ENCODE data around the gene MLXIP. TPM values are rescaled to one million over a fixed set of nuclear protein-coding genes. Genes with fewer than 3 reads are reported as not detected.

The MLXIP gene
- total and polyA plus RNA-seq, 2 of the 13 experiments (the other 11 are each of a cell fraction or from before 2014, with no cell fraction given): 5.3 to 6.7 TPM

DNA sequence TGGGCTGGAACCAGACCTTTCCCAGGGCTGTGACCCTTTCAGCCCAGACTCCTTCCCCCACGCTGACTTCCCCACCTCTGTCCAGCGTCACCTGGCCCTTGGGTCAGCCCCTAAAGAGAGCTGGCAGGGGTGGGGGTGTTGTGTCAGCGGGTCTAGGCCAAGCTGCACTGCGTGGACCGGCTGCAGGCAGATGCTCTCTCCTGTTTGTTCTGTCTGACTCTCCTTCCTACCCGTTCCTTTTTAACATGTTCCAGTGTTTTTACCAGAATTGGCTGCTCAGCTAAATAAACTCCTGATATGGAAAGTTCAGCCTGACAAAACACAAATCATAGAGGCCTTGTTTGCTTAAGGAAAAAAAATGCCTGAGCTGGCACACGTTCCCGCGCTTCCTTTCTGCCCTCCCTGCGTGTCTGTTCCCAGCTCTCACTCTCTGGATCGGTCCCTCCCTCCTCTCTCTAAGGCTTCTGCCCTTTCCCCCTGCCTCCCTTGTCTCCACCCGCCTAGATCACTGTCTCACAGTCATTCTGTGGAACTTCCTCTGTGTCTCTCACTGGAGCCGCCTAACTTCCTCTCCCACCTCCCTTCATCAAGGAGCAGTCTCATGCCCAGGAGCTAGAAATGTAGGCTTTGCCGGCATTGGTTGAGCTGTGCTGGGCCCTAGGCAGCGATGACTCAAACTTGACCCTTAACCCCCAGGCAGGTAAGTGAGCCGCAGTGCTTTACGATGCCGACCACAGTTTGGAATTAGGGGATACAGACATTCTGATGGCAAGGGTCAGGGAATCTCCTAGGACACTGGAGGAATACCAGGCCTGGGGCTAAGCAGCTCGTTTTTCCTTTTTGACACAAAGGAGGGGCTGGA, 15.5 kb upstream of the MLXIP start (continued):
- peak; percentile 38; the same call in 1 of the 2 replicates for TF ChIP-seq BRF2 (CRISPR knock-in tag; IDR thresholded peaks at IDR 0.05)
- TF ChIP-seq GATA4 (IDR thresholded peaks at IDR 0.05; ENCODE audit: borderline replicate concordance, low read depth): no peak
- TF ChIP-seq SMC3 (IDR thresholded peaks at IDR 0.05; ENCODE audit: low read length): no peak
- no peak for TF ChIP-seq POGK (CRISPR knock-in tag; conservative IDR thresholded peaks at IDR 0.05)
- TF ChIP-seq HNRNPL (IDR thresholded peaks at IDR 0.05; ENCODE audit: low read depth, low read length): no peak
- no peak; the same call in 1 of the 2 replicates for TF ChIP-seq KDM2A (CRISPR knock-in tag; IDR thresholded peaks at IDR 0.05; ENCODE audit: borderline replicate concordance, low read depth)
- TF ChIP-seq, protein P1, sequence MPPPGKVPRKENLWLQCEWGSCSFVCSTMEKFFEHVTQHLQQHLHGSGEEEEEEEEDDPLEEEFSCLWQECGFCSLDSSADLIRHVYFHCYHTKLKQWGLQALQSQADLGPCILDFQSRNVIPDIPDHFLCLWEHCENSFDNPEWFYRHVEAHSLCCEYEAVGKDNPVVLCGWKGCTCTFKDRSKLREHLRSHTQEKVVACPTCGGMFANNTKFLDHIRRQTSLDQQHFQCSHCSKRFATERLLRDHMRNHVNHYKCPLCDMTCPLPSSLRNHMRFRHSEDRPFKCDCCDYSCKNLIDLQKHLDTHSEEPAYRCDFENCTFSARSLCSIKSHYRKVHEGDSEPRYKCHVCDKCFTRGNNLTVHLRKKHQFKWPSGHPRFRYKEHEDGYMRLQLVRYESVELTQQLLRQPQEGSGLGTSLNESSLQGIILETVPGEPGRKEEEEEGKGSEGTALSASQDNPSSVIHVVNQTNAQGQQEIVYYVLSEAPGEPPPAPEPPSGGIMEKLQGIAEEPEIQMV (CRISPR knock-in tag; IDR thresholded peaks at IDR 0.05; ENCODE audit: low read depth): no peak
- TF ChIP-seq TAF15 (IDR thresholded peaks at IDR 0.05; ENCODE audit: low read depth, low read length, poor library complexity, severe bottlenecking): no peak
- TF ChIP-seq SALL1 (CRISPR knock-in tag; IDR thresholded peaks at IDR 0.05): peak; percentile 56
- TF ChIP-seq FOXO4 (CRISPR knock-in tag; conservative IDR thresholded peaks at IDR 0.05): no peak
- no peak for TF ChIP-seq ATAD3A (CRISPR knock-in tag; IDR thresholded peaks at IDR 0.05)
- TF ChIP-seq ELF1 (CRISPR knock-in tag; IDR thresholded peaks at IDR 0.05): peak; percentile 46; the same call in 1 of the 2 replicates
- no peak for TF ChIP-seq ZNF878 (CRISPR knock-in tag; IDR thresholded peaks at IDR 0.05)
- TF ChIP-seq ZSCAN20 (CRISPR knock-in tag; IDR thresholded peaks at IDR 0.05; ENCODE audit: borderline replicate concordance): no peak
- TF ChIP-seq, protein P2, sequence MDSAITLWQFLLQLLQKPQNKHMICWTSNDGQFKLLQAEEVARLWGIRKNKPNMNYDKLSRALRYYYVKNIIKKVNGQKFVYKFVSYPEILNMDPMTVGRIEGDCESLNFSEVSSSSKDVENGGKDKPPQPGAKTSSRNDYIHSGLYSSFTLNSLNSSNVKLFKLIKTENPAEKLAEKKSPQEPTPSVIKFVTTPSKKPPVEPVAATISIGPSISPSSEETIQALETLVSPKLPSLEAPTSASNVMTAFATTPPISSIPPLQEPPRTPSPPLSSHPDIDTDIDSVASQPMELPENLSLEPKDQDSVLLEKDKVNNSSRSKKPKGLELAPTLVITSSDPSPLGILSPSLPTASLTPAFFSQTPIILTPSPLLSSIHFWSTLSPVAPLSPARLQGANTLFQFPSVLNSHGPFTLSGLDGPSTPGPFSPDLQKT (CRISPR knock-in tag; IDR thresholded peaks at IDR 0.05; ENCODE audit: borderline replicate concordance): no peak
- TF ChIP-seq, protein P3, sequence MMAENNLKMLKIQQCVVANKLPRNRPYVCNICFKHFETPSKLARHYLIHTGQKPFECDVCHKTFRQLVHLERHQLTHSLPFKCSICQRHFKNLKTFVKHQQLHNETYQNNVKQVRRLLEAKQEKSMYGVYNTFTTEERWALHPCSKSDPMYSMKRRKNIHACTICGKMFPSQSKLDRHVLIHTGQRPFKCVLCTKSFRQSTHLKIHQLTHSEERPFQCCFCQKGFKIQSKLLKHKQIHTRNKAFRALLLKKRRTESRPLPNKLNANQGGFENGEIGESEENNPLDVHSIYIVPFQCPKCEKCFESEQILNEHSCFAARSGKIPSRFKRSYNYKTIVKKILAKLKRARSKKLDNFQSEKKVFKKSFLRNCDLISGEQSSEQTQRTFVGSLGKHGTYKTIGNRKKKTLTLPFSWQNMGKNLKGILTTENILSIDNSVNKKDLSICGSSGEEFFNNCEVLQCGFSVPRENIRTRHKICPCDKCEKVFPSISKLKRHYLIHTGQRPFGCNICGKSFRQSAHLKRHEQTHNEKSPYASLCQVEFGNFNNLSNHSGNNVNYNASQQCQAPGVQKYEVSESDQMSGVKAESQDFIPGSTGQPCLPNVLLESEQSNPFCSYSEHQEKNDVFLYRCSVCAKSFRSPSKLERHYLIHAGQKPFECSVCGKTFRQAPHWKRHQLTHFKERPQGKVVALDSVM (CRISPR knock-in tag; IDR thresholded peaks at IDR 0.05): no peak
- no peak for TF ChIP-seq ZNF552 (CRISPR knock-in tag; IDR thresholded peaks at IDR 0.05; ENCODE audit: borderline replicate concordance)
- TF ChIP-seq SMAD9 (CRISPR knock-in tag; IDR thresholded peaks at IDR 0.05): no peak
- TF ChIP-seq MIER3 (CRISPR knock-in tag; IDR thresholded peaks at IDR 0.05; ENCODE audit: borderline replicate concordance): no peak
